ENCODE measurements around the gene LHFPL2.
A peak's percentile ranks its signal among the peaks of the same experiment; 100 is the strongest.
"Not testable (repeated sequence)": the region's sequence is repeated elsewhere in the genome, so short reads cannot be mapped to it uniquely, and the experiment has no call there.

The LHFPL2 gene

DNA sequence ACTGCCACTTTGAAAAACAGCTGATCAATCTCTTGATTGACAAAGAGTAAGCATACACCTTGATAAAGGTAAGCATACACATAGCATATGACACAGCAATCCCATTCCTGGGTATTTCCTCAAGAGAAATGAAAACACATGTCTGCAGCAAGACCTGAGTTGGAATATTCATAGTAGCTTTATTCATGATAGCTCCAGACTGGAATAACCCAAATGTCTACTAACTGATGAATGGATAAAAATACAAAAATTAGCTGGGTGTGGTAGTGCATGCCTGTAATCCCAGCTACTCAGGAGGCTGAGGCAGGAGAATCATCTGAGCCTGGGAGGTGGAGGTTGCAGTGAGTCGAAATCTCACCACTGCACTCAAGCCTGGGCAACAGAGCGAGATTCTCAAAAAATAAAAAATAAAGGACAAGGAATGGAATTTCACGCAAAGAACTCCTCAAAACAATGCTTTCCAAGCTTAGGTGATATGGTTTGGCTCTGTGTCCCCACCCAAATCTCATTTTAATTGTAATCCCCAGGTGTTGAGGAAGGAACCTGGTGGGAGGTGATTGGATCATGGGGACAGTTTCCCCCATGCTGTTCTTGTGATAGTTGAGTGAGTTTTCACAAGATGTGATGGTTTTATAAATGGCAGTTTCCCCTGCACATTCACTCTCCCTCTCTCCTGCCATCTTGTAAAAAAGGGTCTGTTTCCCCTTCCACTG, 41.1 kb upstream of the LHFPL2 start:
- TF ChIP-seq, protein P1, sequence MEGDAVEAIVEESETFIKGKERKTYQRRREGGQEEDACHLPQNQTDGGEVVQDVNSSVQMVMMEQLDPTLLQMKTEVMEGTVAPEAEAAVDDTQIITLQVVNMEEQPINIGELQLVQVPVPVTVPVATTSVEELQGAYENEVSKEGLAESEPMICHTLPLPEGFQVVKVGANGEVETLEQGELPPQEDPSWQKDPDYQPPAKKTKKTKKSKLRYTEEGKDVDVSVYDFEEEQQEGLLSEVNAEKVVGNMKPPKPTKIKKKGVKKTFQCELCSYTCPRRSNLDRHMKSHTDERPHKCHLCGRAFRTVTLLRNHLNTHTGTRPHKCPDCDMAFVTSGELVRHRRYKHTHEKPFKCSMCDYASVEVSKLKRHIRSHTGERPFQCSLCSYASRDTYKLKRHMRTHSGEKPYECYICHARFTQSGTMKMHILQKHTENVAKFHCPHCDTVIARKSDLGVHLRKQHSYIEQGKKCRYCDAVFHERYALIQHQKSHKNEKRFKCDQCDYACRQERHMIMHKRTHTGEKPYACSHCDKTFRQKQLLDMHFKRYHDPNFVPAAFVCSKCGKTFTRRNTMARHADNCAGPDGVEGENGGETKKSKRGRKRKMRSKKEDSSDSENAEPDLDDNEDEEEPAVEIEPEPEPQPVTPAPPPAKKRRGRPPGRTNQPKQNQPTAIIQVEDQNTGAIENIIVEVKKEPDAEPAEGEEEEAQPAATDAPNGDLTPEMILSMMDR (IDR thresholded peaks at IDR 0.05; ENCODE audit: low read depth, low read length, missing control alignments) = no peak
- DNase-seq (ENCODE audit: low read depth) = no peak
- H3K4me3 ChIP-seq (ENCODE audit: low read depth, low read length) = no peak overlapping the region

DNA sequence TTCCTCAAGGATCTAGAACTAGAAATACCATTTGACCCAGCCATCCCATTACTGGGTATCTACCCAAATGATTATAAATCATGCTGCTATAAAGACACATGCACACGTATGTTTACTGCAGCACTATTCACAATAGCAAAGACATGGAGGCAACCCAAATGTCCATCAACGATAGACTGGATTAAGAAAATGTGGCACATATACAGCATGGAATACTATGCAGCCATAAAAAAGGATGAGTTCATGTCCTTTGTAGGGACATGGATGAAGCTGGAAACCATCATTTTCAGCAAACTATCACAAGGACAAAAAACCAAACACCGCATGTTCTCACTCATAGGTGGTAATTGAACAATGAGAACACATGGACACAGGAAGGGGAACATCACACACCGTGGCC, 38.9 kb upstream of the LHFPL2 start:
- not testable (repeated sequence) for DNase-seq (ENCODE audit: low read depth); H3K4me3 ChIP-seq (ENCODE audit: low read depth, low read length)

DNA sequence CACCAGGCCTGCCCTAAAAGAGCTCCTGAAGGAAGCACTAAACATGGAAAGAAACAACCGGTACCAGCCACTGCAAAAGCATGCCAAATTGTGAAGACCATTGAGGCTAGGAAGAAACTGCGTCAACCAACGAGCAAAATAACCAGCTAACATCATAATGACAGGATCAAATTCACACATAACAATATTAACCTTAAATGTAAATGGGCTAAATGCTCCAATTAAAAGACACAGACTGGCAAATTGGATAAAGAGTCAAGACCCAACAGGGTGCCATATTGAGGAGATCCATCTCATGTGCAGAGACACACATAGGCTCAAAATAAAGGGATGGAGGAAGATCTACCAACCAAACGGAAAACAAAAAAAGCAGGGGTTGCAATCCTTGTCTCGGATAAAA, 35.3 kb upstream of the LHFPL2 start:
- not testable (repeated sequence) for H3K4me3 ChIP-seq (ENCODE audit: low read depth, low read length); DNase-seq (ENCODE audit: low read depth)

DNA sequence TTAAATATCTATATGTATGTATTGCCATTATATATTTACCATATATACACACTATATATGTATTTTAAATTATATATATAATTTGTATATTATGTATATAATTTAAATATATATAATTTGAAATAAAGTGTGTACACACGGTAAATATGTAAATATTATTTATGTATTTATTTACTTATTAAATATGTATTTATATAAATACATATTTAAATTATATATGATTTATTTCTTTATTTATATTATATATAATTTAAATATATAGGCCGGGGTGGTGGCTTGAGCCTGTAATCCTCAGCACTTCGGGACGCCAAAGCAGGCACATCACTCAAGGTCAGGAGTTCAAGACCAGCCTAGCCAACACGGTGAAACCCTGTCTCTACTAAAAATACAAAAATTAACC, 31.3 kb upstream of the LHFPL2 start:
- DNase-seq (ENCODE audit: low read depth) = no peak
- no peak overlapping the region for H3K4me3 ChIP-seq (ENCODE audit: low read depth, low read length)
- TF ChIP-seq, protein P1 (IDR thresholded peaks at IDR 0.05; ENCODE audit: low read depth, low read length, missing control alignments) = no peak

DNA sequence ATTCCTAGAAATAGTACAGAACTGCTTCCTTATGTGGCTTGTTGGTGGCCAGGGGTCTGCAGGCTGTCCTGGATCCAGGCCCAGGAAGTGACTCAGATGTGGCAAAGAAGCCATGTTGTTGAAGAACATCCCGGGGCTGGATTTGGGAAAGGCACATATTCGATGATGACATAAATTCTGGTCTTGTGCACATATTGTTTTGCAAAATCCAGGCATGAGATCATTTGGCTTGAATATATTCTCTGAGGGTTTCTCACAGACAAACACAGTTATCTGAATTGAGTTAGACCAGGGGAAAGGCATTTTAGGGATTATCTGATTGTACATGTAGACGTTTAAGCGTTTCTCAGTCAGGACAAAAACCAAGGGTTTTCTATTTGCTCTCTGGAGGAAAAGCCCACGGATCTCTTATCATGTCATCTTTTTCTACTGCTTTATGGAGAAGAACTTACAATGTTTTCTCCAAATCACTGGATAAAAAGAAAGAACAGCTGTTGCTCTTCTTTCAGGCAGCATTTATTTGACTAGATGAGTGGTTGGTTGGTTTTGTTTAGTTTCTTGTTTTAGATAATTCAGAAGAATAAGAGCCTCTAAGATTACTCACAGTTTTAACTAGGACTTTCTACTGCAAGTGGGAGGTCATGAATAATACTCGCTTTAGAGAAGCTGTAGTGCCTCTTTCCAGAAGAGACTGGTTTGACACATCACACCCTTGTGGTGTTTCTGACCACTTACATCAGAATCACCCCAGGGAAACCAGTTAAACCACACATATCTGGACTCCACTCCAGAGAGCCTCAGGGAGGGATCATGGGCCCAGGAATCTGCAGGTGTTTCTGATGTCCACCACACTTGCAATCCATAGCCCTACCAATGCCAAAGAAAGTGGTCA, 29.5 kb upstream of the LHFPL2 start:
- H3K4me3 ChIP-seq (ENCODE audit: low read depth, low read length) = no peak overlapping the region
- DNase-seq (ENCODE audit: low read depth) = no peak
- TF ChIP-seq, protein P1 (IDR thresholded peaks at IDR 0.05; ENCODE audit: low read depth, low read length, missing control alignments) = peak; percentile 7

DNA sequence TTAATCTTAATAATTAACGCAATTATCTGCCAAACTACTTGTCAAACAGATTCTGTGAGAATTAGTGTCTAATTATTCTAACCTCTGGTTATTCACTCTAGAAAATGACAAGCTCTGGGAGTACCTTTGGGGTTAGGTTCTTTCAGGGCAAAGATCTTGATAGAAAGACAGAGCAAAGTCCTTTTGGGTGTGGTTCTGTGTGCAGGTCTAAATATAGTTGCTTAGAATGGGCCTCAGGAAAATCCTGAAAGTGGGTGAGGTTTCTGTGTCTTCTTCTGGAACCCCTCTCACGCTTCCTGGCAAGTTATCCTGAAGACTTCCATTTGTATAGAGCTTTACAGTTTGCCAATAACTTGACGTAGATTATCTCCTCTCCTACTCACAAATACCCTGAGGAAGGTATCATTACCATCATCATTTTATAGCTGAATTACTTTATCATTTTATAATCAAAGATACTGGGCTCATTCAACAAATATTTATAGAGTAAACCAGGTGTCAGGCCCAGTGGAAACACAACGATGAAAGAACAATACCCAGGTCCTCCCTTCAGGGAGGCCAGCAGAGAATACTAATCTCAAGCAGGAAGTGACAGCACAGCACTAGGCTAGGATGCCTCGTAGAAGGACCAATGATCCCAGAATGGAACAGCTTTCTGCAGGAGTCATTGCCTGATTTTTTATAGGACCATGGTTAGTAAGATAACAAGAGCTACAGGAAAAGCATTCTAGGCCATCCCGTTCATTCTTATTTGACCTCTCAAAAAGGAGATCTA, 27.6 kb upstream of the LHFPL2 start:
- H3K4me3 ChIP-seq (ENCODE audit: low read depth, low read length) = no peak overlapping the region
- TF ChIP-seq, protein P1 (IDR thresholded peaks at IDR 0.05; ENCODE audit: low read depth, low read length, missing control alignments) = no peak
- no peak for DNase-seq (ENCODE audit: low read depth)

DNA sequence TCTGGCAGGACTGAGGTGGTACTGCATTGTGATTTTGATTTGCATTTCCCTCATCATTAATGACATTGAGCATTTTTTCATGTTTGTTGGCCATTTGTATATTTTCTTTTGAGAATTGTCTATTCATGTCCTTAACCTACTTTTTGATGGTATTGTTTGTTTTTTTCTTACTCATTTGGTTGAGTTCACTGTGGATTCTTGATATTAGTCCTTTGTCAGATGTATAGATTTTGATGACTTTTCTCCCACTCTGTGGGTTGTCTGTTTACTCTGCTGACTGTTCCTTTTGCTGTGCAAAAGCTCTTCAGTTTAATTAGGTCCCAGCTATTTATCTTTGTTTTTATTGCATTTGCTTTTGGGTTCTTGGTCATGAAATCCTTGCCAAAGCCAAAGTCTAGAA, 25.3 kb upstream of the LHFPL2 start:
- H3K4me3 ChIP-seq (ENCODE audit: low read depth, low read length) = not testable (repeated sequence)

GRCh38 chr5:78672154-78672553, 23.6 kb upstream of the LHFPL2 start:
- no peak for DNase-seq (ENCODE audit: low read depth)
- TF ChIP-seq, protein P1 (IDR thresholded peaks at IDR 0.05; ENCODE audit: low read depth, low read length, missing control alignments) = no peak
- H3K4me3 ChIP-seq (ENCODE audit: low read depth, low read length) = no peak overlapping the region

More for the DNA sequence above, 25.3 kb upstream of the LHFPL2 start:
- DNase-seq (ENCODE audit: low read depth) = not testable (repeated sequence)

Measured in GM12864 (cell line).